Endothelial cell (in vitro differentiated cells): ENCODE measurements around the gene OR5A2. TPM values are rescaled to one million over a fixed set of nuclear protein-coding genes. Genes with fewer than 3 reads are reported as not detected.
"Not testable (repeated sequence)": the region's sequence is repeated elsewhere in the genome, so short reads cannot be mapped to it uniquely, and the experiment has no call there.

Experiments
- DNase-seq: peaks from one replicate; pipeline ENCODE4 v3.0.0; 2021; ENCODE audit warnings: low spot score
- H3K27ac Mint-ChIP-seq: one replicate; pipeline ENCODE4 v1.8.0; 2021; ENCODE audit warnings: mixed read lengths, inconsistent platforms; ENCODE audit not compliant: unreplicated experiment
- H3K27me3 Mint-ChIP-seq: one replicate; pipeline ENCODE4 v1.8.0; 2021; ENCODE audit warnings: mild to moderate bottlenecking, moderate library complexity, mixed read lengths, inconsistent platforms; ENCODE audit not compliant: unreplicated experiment
- H3K36me3 Mint-ChIP-seq: one replicate; pipeline ENCODE4 v1.8.0; 2021; ENCODE audit warnings: mild to moderate bottlenecking, low read depth, mixed read lengths, inconsistent platforms; ENCODE audit not compliant: unreplicated experiment
- H3K4me1 Mint-ChIP-seq: one replicate; pipeline ENCODE4 v1.8.0; 2021; ENCODE audit warnings: mild to moderate bottlenecking, mixed read lengths, inconsistent platforms; ENCODE audit not compliant: unreplicated experiment
- H3K4me3 Mint-ChIP-seq: one replicate; pipeline ENCODE4 v1.8.0; 2021; ENCODE audit warnings: mild to moderate bottlenecking, mixed read lengths, inconsistent platforms; ENCODE audit not compliant: unreplicated experiment
- H3K9me3 Mint-ChIP-seq: one replicate; pipeline ENCODE4 v1.8.0; 2021; ENCODE audit warnings: mixed read lengths, inconsistent platforms; ENCODE audit not compliant: unreplicated experiment
- CTCF ChIP-seq: fragments of 200-600 bp; sonication (generic); IDR thresholded peaks from one replicate; pipeline ENCODE4 v1.5.0; 2021; ENCODE audit warnings: antibody characterized with exemption; ENCODE audit not compliant: unreplicated experiment
- total RNA-seq: library from RNA; stranded (reverse); fragmentation: NEBNext Ultra II Directional; extraction: Animal tissue kit (Norgen Biotek cat#: 25700); gene quantifications from one replicate; pipeline ENCODE4 v1.2.1, GENCODE V29; 2021; ENCODE audit not compliant: unreplicated experiment

OR5A2 gene
- total RNA-seq, 1 donor from 2014 or later: not detected

- no peak for TF ChIP-seq CTCF
- no peaks in the 10 kb centered on the region for H3K27me3 Mint-ChIP-seq
- H3K4me1 Mint-ChIP-seq: no peaks in the 10 kb centered on the region
- H3K9me3 Mint-ChIP-seq: peaks cover 12% of the 10 kb centered on the region
- no peak overlapping the region for H3K27ac Mint-ChIP-seq
- DNase-seq: no peak
- H3K4me3 Mint-ChIP-seq: no peak overlapping the region
- no peaks in the 10 kb centered on the region for H3K36me3 Mint-ChIP-seq
Measured at GRCh38 chr11:59401262-59401552, 25.0 kb downstream of the OR5A2 start.

- no peaks in the 10 kb centered on the region for H3K36me3 Mint-ChIP-seq
- peaks cover 12% of the 10 kb centered on the region for H3K9me3 Mint-ChIP-seq
- H3K27me3 Mint-ChIP-seq: no peaks in the 10 kb centered on the region
- no peak for TF ChIP-seq CTCF
- no peak overlapping the region for H3K4me3 Mint-ChIP-seq
- H3K4me1 Mint-ChIP-seq: no peaks in the 10 kb centered on the region
- no peak overlapping the region for H3K27ac Mint-ChIP-seq
- no peak for DNase-seq
Measured at GRCh38 chr11:59400461-59401261, 25.6 kb downstream of the OR5A2 start.

- H3K9me3 Mint-ChIP-seq: no peaks in the 10 kb centered on the region
Measured at GRCh38 chr11:59394186-59394585, 32.0 kb downstream of the OR5A2 start.

GRCh38 chr11:59380263-59381059 lies 45.8 kb downstream of the OR5A2 start:
- H3K9me3 Mint-ChIP-seq: no peaks in the 10 kb centered on the region
- H3K27me3 Mint-ChIP-seq: no peaks in the 10 kb centered on the region
- TF ChIP-seq CTCF: no peak
- H3K36me3 Mint-ChIP-seq: no peaks in the 10 kb centered on the region
- H3K4me3 Mint-ChIP-seq: no peak overlapping the region
- H3K27ac Mint-ChIP-seq: no peak overlapping the region
- no peak for DNase-seq
- H3K4me1 Mint-ChIP-seq: no peaks in the 10 kb centered on the region

More at GRCh38 chr11:59394186-59394585, 32.0 kb downstream of the OR5A2 start:
- TF ChIP-seq CTCF: no peak
- H3K27me3 Mint-ChIP-seq: peaks cover 1% of the 10 kb centered on the region
- no peaks in the 10 kb centered on the region for H3K36me3 Mint-ChIP-seq
- H3K27ac Mint-ChIP-seq: no peak overlapping the region
- DNase-seq: no peak
- no peaks in the 10 kb centered on the region for H3K4me1 Mint-ChIP-seq
- no peak overlapping the region for H3K4me3 Mint-ChIP-seq

- not testable (repeated sequence) for H3K36me3 Mint-ChIP-seq, H3K27me3 Mint-ChIP-seq, H3K27ac Mint-ChIP-seq, H3K4me3 Mint-ChIP-seq, H3K9me3 Mint-ChIP-seq, DNase-seq, H3K4me1 Mint-ChIP-seq
Measured at GRCh38 chr11:59372324-59372723, 53.9 kb downstream of the OR5A2 start.
